Thyroid gland (tissue), 4 donors: ENCODE measurements around the gene ACSS3. TPM values are rescaled to one million over a fixed set of nuclear protein-coding genes. Genes with fewer than 3 reads are reported as not detected.

Source experiments
- DNase-seq, 2 donors: peaks; one replicate each; pipeline ENCODE4 v3.0.0-alpha.2; 2019
- H3K27ac ChIP-seq, 3 donors: fragments of 200-600 bp; sonication (generic); 1 replicate in 2 of 3; 2 replicates in 1 of 3; pipeline ENCODE4 v1.5.1; 2016 to 2019; ENCODE audit warnings: mild to moderate bottlenecking in 1 of 3, moderate library complexity in 1 of 3
- H3K27me3 ChIP-seq: fragments of 200-600 bp; sonication (generic); one replicate; pipeline ENCODE4 v1.5.1; 2019
- H3K36me3 ChIP-seq, 2 donors: fragments of 200-600 bp; sonication (generic); one replicate each; pipeline ENCODE4 v1.5.1; 2016 to 2019
- H3K4me1 ChIP-seq, 2 donors: fragments of 200-600 bp; sonication (generic); one replicate each; pipeline ENCODE4 v1.5.1; 2017 to 2019
- H3K4me3 ChIP-seq, 3 donors: fragments of 200-600 bp; sonication (generic); replicated peaks in 1 of 3; 1 replicate in 2 of 3; 2 replicates in 1 of 3; pipeline ENCODE4 v1.5.1; 2016; ENCODE audit warnings: mild to moderate bottlenecking in 1 of 3
- H3K9me3 ChIP-seq: fragments of 200-600 bp; sonication (generic); one replicate; pipeline ENCODE4 v1.5.1; 2017
- CTCF ChIP-seq, 6 experiments: fragments of 200-600 bp in 3 of 6; fragments of 450-650 bp in 3 of 6; sonication (generic) in 3 of 6; IDR thresholded peaks; one replicate each; pipeline ENCODE4 v1.5.1; 2016 to 2019; ENCODE audit warnings: antibody characterized with exemption in 6 of 6, mild to moderate bottlenecking in 2 of 6, inconsistent platforms in 1 of 6, moderate library complexity in 1 of 6
- POLR2A ChIP-seq, 2 donors: fragments of 450-650 bp; IDR thresholded peaks; one replicate each; pipeline ENCODE4 v1.6.1; 2017; ENCODE audit warnings: antibody characterized with exemption in 2 of 2, mild to moderate bottlenecking in 2 of 2, moderate library complexity in 1 of 2
- WGBS, 2 donors: methylation state at CpG; one replicate each; pipeline ENCODE4 v1.1.5; 2017; 5-methylcytosine and 5-hydroxymethylcytosine counted together
- intact Hi-C: fragments of 100-400 bp; cut with DNase I; formaldehyde crosslinking; loops from one replicate; pipeline ENCODE4 v1.15.1; 2023
- total RNA-seq, 4 donors: library from RNA; depleted of rRNA; stranded (reverse); fragments of >200 nt; gene quantifications; one replicate each; pipeline ENCODE4 v1.2.3, GENCODE V29; 2016

ACSS3 gene
- total RNA-seq, 4 donors from 2014 or later = 32.5 to 63.8 (median 41.0) TPM

GRCh38 chr12:81270385-81270784 is 192.5 kb downstream of the ACSS3 start:
- Histone ChIP-seq H3K27me3 (no peaks in the 10 kb centered on the region), H3K4me3 (no peak overlapping the region), H3K27ac (no peak overlapping the region), H3K4me1 (no peaks in the 10 kb centered on the region), H3K9me3 (no peaks in the 10 kb centered on the region), H3K36me3 (no peaks in the 10 kb centered on the region)
- TF ChIP-seq CTCF (IDR thresholded peaks at IDR 0.05) (no peak), POLR2A (IDR thresholded peaks at IDR 0.05) (no peak)
- DNase-seq = no peak
- 94 to 95% methylated on average over 5 of the region's 5 CpGs for WGBS, 2 donors
- intact Hi-C loops = no loop called here

- H3K4me1 ChIP-seq = no peaks in the 10 kb centered on the region
- no peak overlapping the region for H3K27ac ChIP-seq
- intact Hi-C loops = no loop called here
- TF ChIP-seq POLR2A (IDR thresholded peaks at IDR 0.05) = no peak
- TF ChIP-seq CTCF (IDR thresholded peaks at IDR 0.05) = no peak
- H3K27me3 ChIP-seq = no peaks in the 10 kb centered on the region
- no peak overlapping the region for H3K4me3 ChIP-seq
- no peaks in the 10 kb centered on the region for H3K36me3 ChIP-seq
- no peak for DNase-seq
- H3K9me3 ChIP-seq = no peaks in the 10 kb centered on the region
- WGBS, 2 donors = 89 to 90% methylated on average over 8 of the region's 8 CpGs
These were observed 197.0 kb downstream of the ACSS3 start for GRCh38 chr12:81274637-81275529.

- Histone ChIP-seq H3K27ac (no peak overlapping the region), H3K36me3 (no peaks in the 10 kb centered on the region), H3K4me3 (no peak overlapping the region), H3K27me3 (no peaks in the 10 kb centered on the region), H3K9me3 (no peaks in the 10 kb centered on the region), H3K4me1 (no peaks in the 10 kb centered on the region)
- intact Hi-C loops = no loop called here
- no peak for DNase-seq
- WGBS, 2 donors = 43 to 47% methylated on average over 3 of the region's 3 CpGs
- TF ChIP-seq CTCF (IDR thresholded peaks at IDR 0.05) (no peak), POLR2A (IDR thresholded peaks at IDR 0.05) (no peak)
These were observed 206.3 kb downstream of the ACSS3 start for GRCh38 chr12:81284137-81284536.

- Histone ChIP-seq H3K36me3 (no peaks in the 10 kb centered on the region), H3K27ac (no peak overlapping the region), H3K4me1 (no peaks in the 10 kb centered on the region), H3K4me3 (no peak overlapping the region), H3K9me3 (no peaks in the 10 kb centered on the region), H3K27me3 (no peaks in the 10 kb centered on the region)
- intact Hi-C loops = no loop called here
- no peak for DNase-seq
- TF ChIP-seq POLR2A (IDR thresholded peaks at IDR 0.05) (no peak), CTCF (IDR thresholded peaks at IDR 0.05) (no peak)
These were observed 210.8 kb downstream of the ACSS3 start for GRCh38 chr12:81288651-81289050.
